Pancreas (tissue), 10 donors: ENCODE results near the gene MACROD2. TPM values are rescaled to one million over a fixed set of nuclear protein-coding genes. Genes with fewer than 3 reads are reported as not detected.

Source experiments
- ATAC-seq, 4 donors: fragments of 200-7000 bp; cut with Tn5 transposase; one replicate each; pipeline versions ENCODE4 v1.8.0 to v1.9.1; 2020; ENCODE audit warnings: mild to moderate bottlenecking in 4 of 4, moderate library complexity in 4 of 4
- DNase-seq, 6 donors: peaks; one replicate each; pipeline ENCODE4 v3.0.0-alpha.2; 2020
- FAIRE-seq: peaks from 2 replicates; lab custom pipeline; 2012; peaks lifted over from hg19 to GRCh38; lab: Jason Lieb, UNC
- H3K27ac ChIP-seq, 4 donors: fragments of 200-600 bp; sonication (generic); 1 replicate in 3 of 4; 2 replicates in 1 of 4; pipeline versions ENCODE4 v1.5.0 to v1.8.0; 2020
- H3K27me3 ChIP-seq, 4 donors: fragments of 200-600 bp; one replicate each; pipeline ENCODE4 v1.8.0; 2021
- H3K36me3 ChIP-seq, 3 donors: fragments of 200-600 bp; sonication (generic) in 1 of 3; one replicate each; pipeline versions ENCODE4 v1.5.0 to v1.8.0; 2020 to 2021
- H3K4me1 ChIP-seq, 3 donors: fragments of 200-600 bp; one replicate each; pipeline ENCODE4 v1.8.0; 2021
- H3K4me3 ChIP-seq, 4 donors: fragments of 200-600 bp; sonication (generic) in 2 of 4; one replicate each; pipeline versions ENCODE4 v1.5.0 to v1.8.0; 2020 to 2021
- H3K9me3 ChIP-seq, 4 donors: fragments of 200-600 bp; one replicate each; pipeline ENCODE4 v1.8.0; 2021
- CTCF ChIP-seq, 4 donors: fragments of 200-600 bp; sonication (generic) in 3 of 4; IDR thresholded peaks; one replicate each; pipeline versions ENCODE4 v1.5.0 to v1.8.0; 2021; ENCODE audit warnings: antibody characterized with exemption in 4 of 4
- WGBS, 2 donors: extraction: QIAGEN DNeasy Blood & Tissue Kit; methylation state at CpG; one replicate each; pipeline ENCODE4 v1.1.7; 2013; 5-methylcytosine and 5-hydroxymethylcytosine counted together
- intact Hi-C, 3 donors: fragments of 100-400 bp; cut with DNase I; formaldehyde crosslinking; loops; one replicate each; pipeline versions ENCODE4 v1.11.1 to v1.14.2; 2022
- polyA plus RNA-seq, 2 donors: library from polyadenylated mRNA; stranded (reverse); fragments of 200-250 nt; gene quantifications; one replicate each; pipeline ENCODE4 v1.2.3, GENCODE V29; 2013
- total RNA-seq, 6 donors: library from RNA; stranded (reverse); fragmentation: NEBNext Ultra II Directional in 4 of 6; extraction: Animal tissue kit (Norgen Biotek cat#: 25700) in 4 of 6; gene quantifications; one replicate each; pipeline versions ENCODE4 v1.2.1 to v1.2.4, GENCODE V29; 2021 to 2023
- donor health status: healthy with polysubstance abuse.
- donor health status: DM: no; HTN: no; CAD: no; lungs with moderate emphysema.
- donor health status: DM: no; HTN: no; CAD: no.
- donor health status: control.
- donor health status: control.
- donor health status: Bipolar disorder and iron deficiency.
- donor health status: DM: yes; HTN: yes; CAD: no.
- donor health status: DM: no; HTN: no; CAD: no.
- donor health status: DM: no; HTN: no; CAD: no.
- donor health status: DM: yes; HTN: yes; CAD: no.

The MACROD2 gene
- total and polyA plus RNA-seq, 8 donors = 1.7 to 4.9 (median 2.7) TPM

GRCh38 chr20:14717134-14717999 lies 722.1 kb downstream of the MACROD2 start:
- peak in 1 of 6 donors; percentile 19 for DNase-seq
- H3K9me3 ChIP-seq = no peaks in the 10 kb centered on the region
- intact Hi-C loops = no loop called here
- no peaks in the 10 kb centered on the region for H3K27me3 ChIP-seq
- ATAC-seq = peak; percentile 63 to 87 (median 70)
- peaks cover 0 to 11% (median 7%) of the 10 kb centered on the region in 3 donors for H3K4me1 ChIP-seq
- TF ChIP-seq CTCF (IDR thresholded peaks at IDR 0.05) = no peak
- peak overlapping the region in 2 of 4 donors; percentile 15 to 40 for H3K27ac ChIP-seq
- WGBS, 2 donors = 31 to 35% methylated on average over 6 of the region's 6 CpGs
- FAIRE-seq = peak; percentile 49
- no peaks in the 10 kb centered on the region for H3K36me3 ChIP-seq
- no peak overlapping the region for H3K4me3 ChIP-seq

GRCh38 chr20:14720251-14720650 lies 724.9 kb downstream of the MACROD2 start:
- no peak for ATAC-seq
- WGBS, 2 donors = 91 to 94% methylated on average over 4 of the region's 4 CpGs
- H3K4me1 ChIP-seq = peaks cover 0 to 6% (median 0%) of the 10 kb centered on the region in 3 donors
- no peak overlapping the region for H3K4me3 ChIP-seq
- H3K36me3 ChIP-seq = no peaks in the 10 kb centered on the region
- no peaks in the 10 kb centered on the region for H3K27me3 ChIP-seq
- no peak for TF ChIP-seq CTCF (IDR thresholded peaks at IDR 0.05)
- no peak for FAIRE-seq
- intact Hi-C loops = no loop called here
- no peaks in the 10 kb centered on the region for H3K9me3 ChIP-seq
- no peak for DNase-seq
- no peak overlapping the region for H3K27ac ChIP-seq

GRCh38 chr20:14721926-14722452 lies 726.7 kb downstream of the MACROD2 start:
- Histone ChIP-seq H3K36me3 (no peaks in the 10 kb centered on the region), H3K27ac (no peak overlapping the region), H3K9me3 (no peaks in the 10 kb centered on the region), H3K27me3 (no peaks in the 10 kb centered on the region), H3K4me3 (no peak overlapping the region), H3K4me1 (peaks cover 0 to 6% (median 0%) of the 10 kb centered on the region in 3 donors)
- intact Hi-C loops = no loop called here
- WGBS, 2 donors = 93 to 100% methylated on average over 1 of the region's 1 CpG
- ATAC-seq = no peak
- TF ChIP-seq CTCF (IDR thresholded peaks at IDR 0.05) = no peak
- no peak for DNase-seq
- no peak for FAIRE-seq

- intact Hi-C loops = no loop called here
- H3K27ac ChIP-seq = no peak overlapping the region
- no peak for FAIRE-seq
- H3K27me3 ChIP-seq = no peaks in the 10 kb centered on the region
- no peaks in the 10 kb centered on the region for H3K9me3 ChIP-seq
- TF ChIP-seq CTCF (IDR thresholded peaks at IDR 0.05) = no peak
- WGBS, 2 donors = 93 to 94% methylated on average over 3 of the region's 3 CpGs
- no peak for DNase-seq
- no peaks in the 10 kb centered on the region for H3K36me3 ChIP-seq
- no peak for ATAC-seq
- no peak overlapping the region for H3K4me3 ChIP-seq
- no peaks in the 10 kb centered on the region for H3K4me1 ChIP-seq
These were observed 728.3 kb downstream of the MACROD2 start for GRCh38 chr20:14723614-14724013.

GRCh38 chr20:14724036-14724435 lies 728.7 kb downstream of the MACROD2 start:
- intact Hi-C loops = no loop called here
- H3K9me3 ChIP-seq = no peaks in the 10 kb centered on the region
- 88 to 94% methylated on average over 1 of the region's 1 CpG for WGBS, 2 donors
- no peak overlapping the region for H3K4me3 ChIP-seq
- ATAC-seq (no peak), DNase-seq (no peak), FAIRE-seq (no peak)
- peaks cover 0 to under 1% (median 0%) of the 10 kb centered on the region in 3 donors for H3K4me1 ChIP-seq
- no peaks in the 10 kb centered on the region for H3K27me3 ChIP-seq
- H3K36me3 ChIP-seq = no peaks in the 10 kb centered on the region
- no peak for TF ChIP-seq CTCF (IDR thresholded peaks at IDR 0.05)
- H3K27ac ChIP-seq = no peak overlapping the region
